NCI-H1105 (cell line): ENCODE data around the gene SAFB2.

Experiments used
- DNase-seq: peaks from one replicate; lab custom pipeline; 2025; lab: John Stamatoyannopoulos, UW

SAFB2 gene

DNA sequence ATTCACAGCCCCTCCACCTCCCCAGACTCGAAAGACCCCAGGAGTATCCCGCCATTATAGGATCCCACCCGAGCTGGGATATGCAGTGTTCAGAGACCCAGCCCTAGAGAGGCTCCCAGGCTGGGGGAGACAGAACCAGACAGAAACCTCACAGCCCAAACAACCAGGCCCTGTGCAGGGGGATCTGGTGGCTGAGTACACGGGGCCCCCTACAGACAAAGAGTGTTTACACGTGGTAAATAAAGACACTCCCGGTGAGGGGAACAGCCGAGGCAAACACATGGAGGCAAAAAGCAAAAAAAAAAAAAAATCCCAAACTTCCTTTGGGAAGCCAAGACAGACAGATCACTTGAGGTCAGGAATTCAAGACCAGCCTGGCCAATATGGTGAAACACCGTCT lies 79.9 kb downstream of the SAFB2 start:
- DNase-seq: no peak

GRCh38 chr19:5541456-5541855 lies 81.1 kb downstream of the SAFB2 start:
- no peak for DNase-seq

DNA sequence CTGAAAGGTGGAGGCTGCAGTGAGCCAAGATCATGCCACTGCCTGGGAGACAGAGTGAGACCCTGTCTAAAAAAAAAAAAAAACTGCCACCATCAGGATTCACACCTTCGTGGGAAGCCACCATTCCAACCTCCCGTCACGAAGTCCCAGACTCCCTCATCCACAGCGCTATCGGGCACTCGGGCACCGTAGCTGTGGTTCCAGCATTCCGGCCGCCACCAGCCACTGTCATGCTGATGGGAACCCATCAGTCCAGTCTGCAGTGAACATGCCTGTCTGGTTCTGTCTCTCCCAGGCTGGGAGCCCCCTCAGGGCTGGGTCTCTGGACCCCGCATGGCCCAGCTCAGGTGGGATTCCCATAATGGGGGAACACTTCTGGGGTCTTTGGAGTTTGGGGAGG lies 82.4 kb downstream of the SAFB2 start:
- DNase-seq: no peak

DNA sequence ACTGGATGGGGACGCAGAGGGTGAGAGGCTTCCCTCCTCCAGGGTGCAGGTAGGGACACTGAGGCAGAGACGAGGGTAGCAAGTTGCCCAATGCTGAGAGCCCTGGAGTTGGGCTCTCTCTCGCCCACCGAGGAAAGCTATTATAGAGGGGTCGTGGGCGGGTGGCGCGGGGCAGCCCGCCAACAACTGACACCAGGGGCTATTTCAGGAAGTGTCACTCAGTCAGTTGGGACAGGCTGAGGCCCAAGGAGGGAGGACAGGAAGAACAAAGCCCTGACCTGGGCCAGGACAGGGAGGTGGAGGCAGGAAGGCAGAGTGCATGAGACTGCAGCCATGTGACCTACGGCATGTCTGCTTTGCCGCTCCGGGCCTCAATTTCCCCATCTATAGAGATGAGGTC lies 84.7 kb downstream of the SAFB2 start:
- no peak for DNase-seq
